AG09319 (cell line): Measurements from ENCODE around the gene DNAJC5.
A peak's percentile ranks its signal among the peaks of the same experiment; 100 is the strongest.
"Not testable (repeated sequence)": the region's sequence is repeated elsewhere in the genome, so short reads cannot be mapped to it uniquely, and the experiment has no call there.

Source experiments
- DNase-seq: peaks from one replicate; pipeline ENCODE4 v3.0.0-alpha.2; 2010; ENCODE audit warnings: low read depth; ENCODE audit errors: extremely low read depth
- CTCF ChIP-seq: IDR thresholded peaks from 2 replicates; pipeline ENCODE4 v1.5.1; 2011; ENCODE audit warnings: low read depth, mild to moderate bottlenecking, inconsistent platforms, low read length, moderate library complexity

DNAJC5 gene

DNA sequence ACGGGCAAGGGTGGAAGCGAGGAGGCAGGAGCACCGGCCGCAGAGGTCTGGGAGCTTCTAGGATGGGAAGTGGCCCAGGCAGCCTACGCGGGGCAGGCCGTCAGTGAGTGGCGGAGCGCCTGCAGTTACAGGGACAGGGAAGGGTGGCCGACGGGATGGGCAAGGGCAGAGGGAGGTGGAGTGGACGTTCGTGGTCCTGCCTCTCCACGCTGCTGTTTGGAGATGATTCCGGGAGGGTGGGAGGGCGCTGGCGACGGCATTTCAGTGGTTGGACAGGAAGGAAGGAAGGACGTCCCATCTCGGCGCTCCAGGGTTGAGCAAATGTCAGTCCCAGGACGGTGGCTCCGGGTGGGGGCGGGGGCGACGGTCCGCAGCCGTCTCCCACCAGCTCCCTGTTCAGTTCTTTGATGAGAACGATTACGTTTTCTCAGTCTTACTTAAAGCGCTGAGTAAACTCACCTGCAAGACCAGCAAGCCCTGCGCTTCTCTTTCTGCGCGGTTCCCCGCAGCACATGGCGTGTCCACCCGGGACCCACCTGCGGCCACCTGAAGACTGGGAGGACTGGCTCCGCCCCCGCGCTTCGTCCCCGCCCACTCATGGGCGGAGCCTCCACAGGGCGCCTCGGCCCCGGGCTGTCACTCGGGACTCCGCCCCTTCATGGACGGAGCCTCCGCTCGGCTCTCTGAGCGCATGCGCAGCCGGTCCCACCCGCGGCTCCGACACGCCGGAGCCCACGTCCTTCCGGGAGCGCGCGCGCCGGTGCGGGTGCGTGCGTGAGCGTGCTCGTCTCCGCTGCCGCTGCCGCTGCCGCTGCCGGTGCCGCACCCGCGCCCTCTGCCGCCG, at the start of gene DNAJC5:
Gene DNAJC5 (plus strand): TSS at position 769 of the 844 bp plus-strand sequence. CDS start 33,220 bp downstream, outside the sequence.
- TF ChIP-seq CTCF: no peak
- peak; percentile 83 for DNase-seq

DNA sequence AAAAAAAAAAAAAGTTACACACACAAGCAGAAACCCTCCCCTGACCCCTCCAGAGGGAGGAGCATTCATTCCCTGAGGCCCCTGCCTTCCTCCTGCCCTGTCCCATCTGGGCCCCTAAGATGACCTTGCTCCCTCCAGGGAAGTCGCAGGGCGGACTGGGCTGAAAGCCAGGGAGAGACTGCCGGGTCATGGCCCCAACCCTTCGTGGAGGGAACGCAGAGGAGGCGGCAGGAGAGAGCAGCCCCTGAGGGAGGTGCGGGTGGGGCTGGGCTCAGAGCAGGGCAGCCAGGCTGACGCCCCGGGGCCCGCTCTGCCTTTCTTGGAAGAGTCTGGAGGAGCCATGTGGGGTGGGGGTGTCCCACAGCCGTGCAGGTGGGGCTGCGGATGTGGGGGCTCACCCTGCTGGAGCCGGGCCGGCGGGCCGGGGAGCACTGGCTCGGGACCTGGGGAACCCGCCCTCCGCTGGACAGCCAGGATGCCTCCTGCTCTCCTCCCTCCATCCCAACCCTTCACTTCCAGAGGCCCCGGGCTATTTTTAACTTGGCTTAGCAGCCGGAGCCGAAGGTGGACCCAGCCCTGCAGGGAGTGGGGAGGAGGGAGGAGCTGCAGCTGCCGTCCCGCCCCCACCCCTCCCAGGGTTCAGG, 48.7 kb upstream of the DNAJC5 start:
- TF ChIP-seq CTCF: no peak
- DNase-seq: no peak

DNA sequence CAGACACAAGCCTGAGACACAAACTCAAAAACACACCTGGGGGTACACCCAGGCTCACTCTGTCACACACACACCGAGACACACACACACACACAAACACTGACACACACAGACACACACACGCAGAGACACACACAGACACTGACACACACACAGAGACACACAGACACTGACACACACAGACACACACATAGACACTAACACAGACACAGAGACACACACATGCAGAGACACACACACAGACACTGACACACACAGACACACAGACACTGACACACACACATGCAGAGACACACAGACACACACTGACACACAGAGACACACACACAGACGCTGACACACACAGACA, 48.1 kb upstream of the DNAJC5 start:
- no peak for TF ChIP-seq CTCF
- DNase-seq: no peak

GRCh38 chr20:63847237-63848002, 47.5 kb upstream of the DNAJC5 start:
- no peak for TF ChIP-seq CTCF
- DNase-seq: no peak

DNA sequence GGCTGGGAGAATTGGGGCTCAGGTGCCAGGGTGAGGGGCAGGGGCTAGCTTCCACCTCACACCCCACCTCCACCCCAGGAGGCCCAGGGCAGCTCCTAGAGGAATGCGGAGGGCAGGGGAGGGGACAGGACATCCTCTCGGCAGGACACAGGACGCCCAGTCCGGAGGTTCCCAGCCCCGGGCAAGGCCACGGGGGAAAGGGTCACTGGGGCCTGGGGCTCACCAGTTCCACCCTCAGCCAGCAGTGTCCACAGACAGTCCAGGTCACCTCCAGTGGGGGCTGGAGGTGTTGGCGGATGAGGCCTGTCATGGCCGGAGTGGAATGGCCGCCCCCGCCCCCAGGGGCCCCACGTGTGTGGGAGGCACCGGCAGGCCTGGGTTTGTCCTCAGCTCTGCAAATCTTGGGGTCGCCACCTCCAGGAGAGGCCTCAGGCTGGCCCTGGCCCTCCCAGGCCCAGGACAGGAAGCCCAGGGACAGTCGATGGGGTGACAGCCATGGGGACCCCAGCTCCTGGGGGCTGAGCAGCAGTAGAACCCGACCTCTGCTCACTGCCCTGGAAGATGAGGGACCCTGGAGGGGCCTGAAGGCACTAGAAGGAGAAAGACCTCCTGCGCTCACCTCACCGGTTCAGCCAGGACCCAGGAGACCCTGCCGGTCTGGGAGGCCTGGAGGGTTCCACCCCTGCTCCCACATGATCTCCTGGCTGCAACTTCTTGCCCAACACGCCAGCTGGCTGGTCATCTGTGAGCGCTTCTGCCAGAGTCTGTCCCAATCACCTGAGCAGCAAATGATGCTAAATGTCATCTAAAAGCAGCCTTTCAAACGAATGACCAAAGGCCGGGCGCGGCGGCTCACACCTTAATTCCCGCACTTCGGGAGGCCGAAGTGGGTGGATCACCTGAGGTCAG, 46.7 kb upstream of the DNAJC5 start:
- no peak for DNase-seq
- no peak for TF ChIP-seq CTCF

DNA sequence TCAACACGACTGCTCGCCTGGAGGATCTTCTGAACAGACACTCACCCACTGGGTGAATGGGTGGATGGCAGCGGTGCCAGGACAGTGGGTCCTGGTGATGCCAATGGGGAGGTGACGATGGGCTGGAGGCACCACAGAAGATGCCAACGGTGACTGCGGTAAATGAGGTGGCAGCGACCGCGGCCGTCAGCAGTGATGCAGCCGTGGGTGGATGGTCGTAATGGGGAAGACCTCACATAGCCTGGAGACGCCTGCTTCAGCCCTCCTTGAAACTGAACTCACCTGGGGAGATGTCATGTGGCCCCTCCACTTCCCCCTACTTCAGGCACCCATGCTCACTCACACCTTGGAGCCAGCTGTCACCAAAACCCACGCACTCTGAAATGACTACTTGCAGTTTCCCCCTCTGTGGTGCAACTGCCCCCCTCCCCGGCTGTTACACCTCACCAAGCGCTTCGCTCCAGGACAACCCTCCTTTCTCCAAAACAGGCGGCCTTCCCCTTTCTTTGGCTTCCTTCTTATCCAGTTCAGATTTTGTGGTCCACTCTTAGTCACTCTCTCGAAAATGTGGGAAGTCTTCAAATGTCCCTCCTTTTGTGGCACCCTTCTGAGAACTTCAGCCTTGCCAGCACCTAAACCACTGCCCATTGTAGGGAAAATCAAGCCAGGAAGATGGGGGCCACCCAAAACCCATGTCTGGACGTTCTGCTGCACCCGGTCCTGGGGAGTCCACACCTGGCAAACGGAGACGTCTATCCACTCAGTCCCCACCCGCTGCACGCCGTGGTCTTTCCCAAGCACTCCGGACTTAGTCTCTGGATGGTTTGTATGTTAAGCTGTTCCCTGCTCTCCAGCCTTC, 44.0 kb upstream of the DNAJC5 start:
- no peak for DNase-seq
- TF ChIP-seq CTCF: no peak

GRCh38 chr20:63851548-63851943, 43.4 kb upstream of the DNAJC5 start:
- not testable (repeated sequence) for DNase-seq

- not testable (repeated sequence) for DNase-seq
These were observed 41.2 kb upstream of the DNAJC5 start for GRCh38 chr20:63853733-63854068.
